Measurements from ENCODE around the gene KIR3DL2.

DNA sequence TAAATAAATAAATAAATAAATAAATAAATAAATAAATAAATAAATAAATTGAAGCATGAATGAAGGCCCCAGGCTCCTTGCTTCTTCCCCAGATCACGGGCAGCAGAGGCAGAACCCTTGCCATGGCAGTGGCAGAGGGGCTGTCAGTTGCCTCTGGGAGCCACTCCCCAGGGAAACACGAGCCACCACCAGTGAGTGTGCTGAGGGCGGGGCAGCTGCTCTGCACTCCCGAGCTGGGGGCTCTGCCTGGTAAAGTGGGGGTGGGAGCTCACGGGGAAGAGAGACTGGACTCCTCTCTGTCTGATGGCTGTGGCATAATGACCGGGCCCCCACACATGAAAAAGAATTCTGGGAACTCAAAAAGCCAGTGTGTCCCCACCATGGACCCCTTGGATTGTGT is 31.6 kb downstream of the KIR3DL2 start:
- TF ChIP-seq POLR2A (IDR thresholded peaks at IDR 0.05), result no peak
- TF ChIP-seq, protein P1, sequence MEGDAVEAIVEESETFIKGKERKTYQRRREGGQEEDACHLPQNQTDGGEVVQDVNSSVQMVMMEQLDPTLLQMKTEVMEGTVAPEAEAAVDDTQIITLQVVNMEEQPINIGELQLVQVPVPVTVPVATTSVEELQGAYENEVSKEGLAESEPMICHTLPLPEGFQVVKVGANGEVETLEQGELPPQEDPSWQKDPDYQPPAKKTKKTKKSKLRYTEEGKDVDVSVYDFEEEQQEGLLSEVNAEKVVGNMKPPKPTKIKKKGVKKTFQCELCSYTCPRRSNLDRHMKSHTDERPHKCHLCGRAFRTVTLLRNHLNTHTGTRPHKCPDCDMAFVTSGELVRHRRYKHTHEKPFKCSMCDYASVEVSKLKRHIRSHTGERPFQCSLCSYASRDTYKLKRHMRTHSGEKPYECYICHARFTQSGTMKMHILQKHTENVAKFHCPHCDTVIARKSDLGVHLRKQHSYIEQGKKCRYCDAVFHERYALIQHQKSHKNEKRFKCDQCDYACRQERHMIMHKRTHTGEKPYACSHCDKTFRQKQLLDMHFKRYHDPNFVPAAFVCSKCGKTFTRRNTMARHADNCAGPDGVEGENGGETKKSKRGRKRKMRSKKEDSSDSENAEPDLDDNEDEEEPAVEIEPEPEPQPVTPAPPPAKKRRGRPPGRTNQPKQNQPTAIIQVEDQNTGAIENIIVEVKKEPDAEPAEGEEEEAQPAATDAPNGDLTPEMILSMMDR (IDR thresholded peaks at IDR 0.05), result no peak
- TF ChIP-seq POLR2AphosphoS5 (IDR thresholded peaks at IDR 0.05), result no peak
